ENCODE results near the gene SAMD14.

The SAMD14 gene

DNA sequence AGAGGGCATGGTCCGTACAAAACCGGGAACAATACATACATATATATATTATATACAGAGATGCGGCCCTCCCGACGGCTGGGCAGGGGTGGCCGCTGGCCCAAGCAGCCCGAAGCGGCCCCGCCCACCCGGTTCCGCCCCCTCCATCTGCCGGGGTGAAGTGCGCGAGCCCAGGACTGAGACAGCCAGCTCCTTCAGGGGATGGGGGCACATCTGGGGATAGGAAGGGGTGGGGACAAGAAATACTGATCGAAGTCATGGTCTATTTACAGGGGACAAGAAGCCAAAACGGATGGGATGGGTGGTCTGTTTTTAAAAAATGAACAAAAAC, 3.8 kb upstream of the SAMD14 start:
- DNase-seq (ENCODE audit: low read depth in 2 of 2, low spot score in 1 of 2): no peak

DNA sequence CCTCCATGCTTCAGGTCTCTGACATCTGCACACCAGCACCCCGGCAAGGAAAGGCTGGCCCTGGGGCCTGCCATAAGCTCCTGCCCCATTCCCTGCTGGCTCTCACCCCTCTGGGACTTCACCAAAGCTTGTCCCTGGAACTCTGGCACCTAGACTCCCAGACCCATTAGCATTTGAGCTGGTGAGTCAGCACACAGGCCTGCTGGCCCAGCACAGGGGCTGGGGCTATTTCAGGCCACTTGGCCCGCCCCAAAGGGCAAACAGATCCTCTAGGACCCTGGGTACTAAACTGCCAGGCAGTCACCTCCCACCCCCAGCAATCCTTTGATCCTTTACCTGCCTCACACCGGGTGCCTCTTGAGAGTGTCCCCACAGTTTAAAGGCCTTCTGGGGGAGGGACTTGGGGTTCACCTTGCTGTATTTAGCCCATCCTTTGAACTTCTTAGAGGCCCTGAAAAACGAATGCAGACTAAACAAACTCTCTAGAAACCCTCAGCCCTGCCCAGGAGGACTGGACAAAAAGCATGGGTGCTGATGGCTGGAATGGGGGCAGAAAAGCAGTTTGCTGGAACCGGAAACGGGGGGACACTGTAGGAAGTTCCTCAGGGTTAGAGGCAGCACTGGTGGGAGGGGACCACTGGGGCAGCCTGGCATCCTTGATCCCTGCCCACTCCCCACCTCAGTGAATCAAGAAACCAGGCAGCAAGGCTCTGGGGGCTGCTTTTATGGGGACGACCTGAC, 3.2 kb upstream of the SAMD14 start:
- no peak for DNase-seq (ENCODE audit: low read depth in 2 of 2, low spot score in 1 of 2)

DNA sequence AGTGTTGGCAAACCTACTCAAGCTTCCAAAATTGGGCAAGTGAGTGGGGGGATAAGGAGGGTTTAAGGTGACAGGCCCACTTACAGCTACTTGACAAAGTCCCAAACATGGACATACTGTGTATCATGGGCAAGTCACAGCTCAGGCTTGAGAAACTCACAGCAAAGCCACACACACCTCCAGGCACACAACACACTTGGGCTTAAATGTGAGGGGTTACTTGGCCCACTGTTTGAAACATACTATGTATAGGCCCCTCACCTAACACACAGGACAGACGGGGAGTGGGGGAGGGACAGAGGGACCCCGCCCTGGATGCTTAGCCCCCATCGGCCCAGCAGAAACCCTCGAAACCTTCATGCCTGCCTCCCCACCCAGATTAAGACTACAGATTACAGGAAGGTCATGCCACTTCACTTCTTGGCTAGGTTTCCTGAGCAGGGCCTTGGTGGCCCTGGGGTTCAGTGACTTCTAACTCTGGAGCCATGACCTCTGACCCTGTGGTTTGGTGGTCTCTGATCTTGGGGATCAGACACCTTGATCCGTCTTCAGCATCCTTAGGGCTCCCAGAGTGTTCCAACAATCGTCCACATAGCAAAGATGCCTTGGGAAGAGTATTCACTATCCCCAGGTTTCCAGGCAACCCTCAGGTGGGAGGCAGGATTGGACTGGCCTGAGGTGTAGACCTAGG, 2.3 kb upstream of the SAMD14 start:
- no peak for DNase-seq (ENCODE audit: low read depth in 2 of 2, low spot score in 1 of 2)

GRCh38 chr17:50130559-50131305, 772 bp upstream of the SAMD14 start:
- no peak for DNase-seq (ENCODE audit: low read depth in 2 of 2, low spot score in 1 of 2)

- no peak for DNase-seq (ENCODE audit: low read depth in 2 of 2, low spot score in 1 of 2)
Measured at GRCh38 chr17:50129353-50129727, 620 bp downstream of the SAMD14 start.

GRCh38 chr17:50128441-50129352, 1.3 kb downstream of the SAMD14 start:
- no peak for DNase-seq (ENCODE audit: low read depth in 2 of 2, low spot score in 1 of 2)

GRCh38 chr17:50127697-50128361, 2.1 kb downstream of the SAMD14 start:
- no peak for DNase-seq (ENCODE audit: low read depth in 2 of 2, low spot score in 1 of 2)

- no peak for DNase-seq (ENCODE audit: low read depth in 2 of 2, low spot score in 1 of 2)
Measured at GRCh38 chr17:50125420-50125997, 4.5 kb downstream of the SAMD14 start.

- DNase-seq (ENCODE audit: low read depth in 2 of 2, low spot score in 1 of 2): no peak
Measured at GRCh38 chr17:50123649-50124349, 6.2 kb downstream of the SAMD14 start.

DNA sequence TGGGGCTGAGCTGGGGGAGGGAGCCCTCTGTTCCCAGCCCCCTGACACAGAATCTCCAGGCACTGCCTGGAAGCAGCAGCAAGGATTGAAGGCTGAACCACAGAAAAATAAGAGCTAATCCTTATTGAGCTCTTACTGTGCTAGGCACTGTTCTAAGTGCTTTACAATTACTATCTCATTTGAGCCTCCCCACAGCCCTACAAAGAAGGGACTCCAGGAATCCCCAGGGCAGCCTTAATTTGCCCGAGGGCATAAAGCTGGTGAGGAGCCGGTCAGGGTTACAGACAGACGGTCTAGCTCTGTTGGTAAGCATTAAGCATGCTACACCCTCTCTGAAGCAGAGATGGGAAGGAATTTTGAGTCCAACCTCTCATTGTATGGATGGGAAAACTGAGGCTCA, 7.0 kb downstream of the SAMD14 start:
- no peak for DNase-seq (ENCODE audit: low read depth in 2 of 2, low spot score in 1 of 2)

DNA sequence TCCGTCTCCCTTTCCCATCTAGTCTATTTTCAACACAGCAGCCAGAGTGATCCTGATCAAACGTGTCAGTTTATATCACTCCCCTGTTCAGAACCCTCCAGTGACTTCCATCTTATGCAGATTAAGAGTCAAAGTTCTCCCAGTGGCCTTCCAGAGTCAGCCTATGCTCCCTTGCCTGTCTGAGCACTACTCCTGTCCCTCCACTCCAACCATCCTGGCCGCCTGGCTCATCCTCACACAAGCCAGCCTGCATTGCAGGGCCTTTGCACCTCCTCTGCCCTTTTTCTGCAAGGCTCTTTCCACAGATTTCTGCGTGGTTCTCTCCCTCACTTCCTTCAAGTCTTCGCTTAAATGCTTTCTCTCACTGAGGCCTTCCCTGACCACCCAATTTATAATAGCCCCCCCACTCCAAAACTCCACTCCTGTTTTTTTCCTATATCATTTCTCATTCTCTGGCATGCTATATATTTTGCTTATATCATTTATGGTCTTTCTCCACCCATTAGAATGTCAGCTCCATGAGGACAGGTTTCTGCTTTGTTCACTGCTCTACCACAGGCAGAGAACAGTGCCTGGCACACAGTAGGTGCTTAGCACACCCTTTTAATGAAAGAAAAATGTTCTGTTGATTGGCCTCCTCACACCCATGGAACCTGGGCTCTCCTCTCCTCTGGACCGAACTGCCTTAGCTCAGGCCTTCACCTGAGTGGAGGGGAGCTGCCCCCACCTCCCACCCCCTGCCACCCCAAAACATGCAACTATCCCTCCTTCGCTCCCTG, 9.3 kb downstream of the SAMD14 start:
- no peak for DNase-seq (ENCODE audit: low read depth in 2 of 2, low spot score in 1 of 2)

DNA sequence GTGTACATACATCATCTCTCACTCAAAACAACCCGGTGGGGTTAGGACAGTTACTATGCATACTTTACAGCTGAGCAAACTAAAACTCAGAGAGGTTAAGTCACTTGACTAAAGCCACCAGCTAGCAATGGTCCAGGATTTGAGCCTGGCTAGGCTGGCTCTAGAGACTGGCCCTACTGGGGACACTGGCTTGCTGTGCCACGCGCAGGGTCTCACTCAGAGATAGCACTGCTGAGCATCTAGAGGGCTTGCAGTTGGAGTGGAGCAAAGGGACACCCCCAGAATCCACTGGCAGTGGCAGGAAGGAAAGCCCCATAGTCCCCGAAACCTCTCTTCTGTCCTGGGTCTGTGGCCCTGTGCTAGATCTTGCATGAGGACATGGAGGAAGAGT, 11.1 kb downstream of the SAMD14 start:
- DNase-seq (ENCODE audit: low read depth in 2 of 2, low spot score in 1 of 2): no peak

GRCh38 chr17:50118076-50118827, 11.7 kb downstream of the SAMD14 start:
- no peak for DNase-seq (ENCODE audit: low read depth in 2 of 2, low spot score in 1 of 2)

GRCh38 chr17:50117202-50118051, 12.5 kb downstream of the SAMD14 start:
- peak in 1 of 2 donors; percentile 34 for DNase-seq (ENCODE audit: low read depth in 2 of 2, low spot score in 1 of 2)

DNA sequence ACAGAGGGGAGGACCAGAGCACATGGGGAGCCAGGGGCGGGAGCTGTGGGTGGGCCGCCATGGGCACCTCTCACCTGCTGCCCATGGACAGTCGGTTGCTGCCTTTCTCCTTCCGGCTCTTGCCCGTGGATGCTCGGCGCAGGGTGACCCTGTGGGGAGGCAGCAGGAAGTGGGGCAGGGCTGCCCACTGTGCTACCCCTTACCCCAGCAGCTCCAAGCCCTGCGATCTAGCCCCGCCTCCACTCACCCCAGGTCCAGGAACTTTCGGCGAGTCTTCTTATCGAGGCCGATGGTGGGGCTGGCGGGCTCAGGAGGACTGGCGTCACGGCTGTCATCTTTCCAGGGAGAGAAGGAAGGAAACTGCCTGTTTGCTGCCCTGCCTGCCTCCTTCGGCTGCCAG, 14.2 kb downstream of the SAMD14 start:
- no peak for DNase-seq (ENCODE audit: low read depth in 2 of 2, low spot score in 1 of 2)

DNA sequence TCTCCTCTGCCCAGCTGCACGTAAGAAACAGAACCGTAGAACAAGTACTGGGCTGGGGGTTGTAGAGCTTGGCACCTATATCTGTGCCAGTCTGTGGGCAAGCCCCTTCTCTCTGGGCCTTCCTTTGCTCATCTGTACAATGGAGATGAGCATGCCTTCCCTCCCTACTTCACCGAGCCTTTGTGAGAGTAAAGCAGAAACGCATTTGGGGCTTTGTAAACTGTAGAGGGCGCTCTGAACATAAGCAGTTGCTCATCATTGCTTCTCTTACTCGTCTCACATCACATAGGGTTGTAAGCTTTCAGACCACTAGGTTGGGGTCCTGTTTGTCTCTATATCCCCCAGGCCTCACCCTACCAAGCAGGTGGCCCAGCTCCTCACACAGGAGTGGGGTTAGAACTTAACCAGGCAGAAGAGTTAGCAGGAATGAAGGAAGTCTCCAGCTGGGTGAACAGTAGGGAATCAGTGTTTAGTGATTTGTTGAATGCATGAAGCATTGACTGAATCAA, 15.1 kb downstream of the SAMD14 start:
- DNase-seq (ENCODE audit: low read depth in 2 of 2, low spot score in 1 of 2): no peak

- DNase-seq (ENCODE audit: low read depth in 2 of 2, low spot score in 1 of 2): no peak
Measured at GRCh38 chr17:50114401-50114800, 15.6 kb downstream of the SAMD14 start.

Measured in stimulated activated CD8-positive, alpha-beta memory T cell treated with anti-CD3 and anti-CD28 coated beads, Interleukin-4, amount 100 ng/mL, for 4 hours (primary cell).